SH-SY5Y (cell line): ENCODE results near the gene DNM3.

Experiments used
- GATA2 ChIP-seq: IDR thresholded peaks from 2 replicates; pipeline ENCODE4 v1.6.1; 2011; ENCODE audit warnings: mild to moderate bottlenecking, low read depth, low read length
- GATA3 ChIP-seq: IDR thresholded peaks from 2 replicates; pipeline ENCODE4 v1.6.1; 2011; ENCODE audit warnings: low read depth, mild to moderate bottlenecking, low read length, moderate library complexity

DNA sequence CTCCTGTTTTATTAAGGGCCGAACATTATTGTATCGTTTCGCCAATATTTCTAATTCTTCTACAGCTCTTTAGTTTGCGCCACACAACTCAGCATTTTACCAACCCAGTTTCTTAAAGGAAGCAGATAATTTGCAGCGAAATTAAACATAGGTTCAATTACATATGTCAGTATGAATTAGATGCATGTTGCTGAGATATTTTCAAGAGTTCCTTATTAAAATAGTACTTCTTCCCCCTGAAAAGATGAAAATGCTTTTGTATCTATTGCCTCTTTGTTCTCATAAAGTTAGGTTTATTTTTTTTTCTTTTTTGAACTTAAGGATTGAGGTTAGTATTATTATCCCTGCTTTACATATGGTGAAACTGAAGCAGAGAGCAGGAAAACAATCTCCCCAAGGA, 395.7 kb downstream of the DNM3 start:
- no peak for TF ChIP-seq GATA2
- TF ChIP-seq GATA3, result no peak
